ENCODE results near the gene FOXP1.

GRCh38 chr3:71197841-71198565, 385.5 kb downstream of the FOXP1 start:
- TF ChIP-seq CTCF (IDR thresholded peaks at IDR 0.05) (no peak), POLR2A (IDR thresholded peaks at IDR 0.05) (no peak)

All from uterus (tissue), 2 donors.